A673 (cell line): ENCODE results near the gene UVSSA.

Experiments used
- EZH2 ChIP-seq: fragments of 200-600 bp; sonication (generic); IDR thresholded peaks from 2 replicates; pipeline ENCODE4 v1.6.1; 2017; ENCODE audit warnings: borderline replicate concordance, low read depth, mild to moderate bottlenecking, mixed read lengths, antibody characterized with exemption, low read length; ENCODE audit not compliant: poor library complexity, severe bottlenecking
- TF ChIP-seq, protein P1 (sequence below): fragments of 300-800, 200-600 bp; sonication (generic); conservative IDR thresholded peaks from 2 replicates; pipeline ENCODE4 v1.5.1; 2017; ENCODE audit warnings: low read depth, mild to moderate bottlenecking, antibody characterized with exemption, low read length, moderate library complexity, mixed read lengths

DNA sequence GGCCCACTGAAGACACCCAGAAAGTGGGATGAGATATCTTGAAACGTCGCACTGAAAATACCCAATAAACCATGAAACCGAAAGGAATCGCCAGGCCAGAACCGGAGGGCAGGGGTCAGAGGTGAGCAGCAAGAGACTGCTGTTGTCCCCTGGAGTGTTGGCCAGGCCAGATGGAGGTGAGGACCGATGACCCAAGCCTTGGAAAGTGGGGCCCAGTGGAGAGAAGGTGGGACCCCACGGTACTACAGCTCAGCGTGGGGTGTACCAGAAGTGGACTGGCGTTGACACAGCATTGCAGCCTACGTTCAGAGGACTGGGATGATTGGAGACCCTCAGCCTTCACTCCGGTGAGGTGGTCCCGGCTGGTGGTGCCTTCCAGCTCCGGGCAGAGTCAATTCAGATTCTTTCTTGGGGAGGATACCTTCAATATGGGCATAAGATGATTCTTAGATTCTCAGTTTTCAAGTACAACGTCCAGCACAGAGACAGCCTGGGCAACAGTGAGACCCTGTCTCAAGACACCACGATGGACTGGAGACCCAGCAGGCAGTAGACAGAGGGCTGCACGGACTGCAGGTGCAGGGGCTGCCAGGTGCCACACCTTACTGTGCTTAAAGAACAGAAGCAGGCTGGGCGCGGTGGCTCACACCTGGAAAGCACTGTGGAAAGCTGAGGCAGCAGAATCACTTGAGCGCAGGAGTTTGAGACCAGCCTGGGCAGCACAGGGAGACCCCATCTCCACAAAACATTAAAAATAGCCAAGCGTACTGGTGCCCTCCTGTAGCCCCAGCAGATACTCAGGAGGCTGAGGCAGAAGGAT is 34.0 kb upstream of the UVSSA start:
- TF ChIP-seq, protein P1, sequence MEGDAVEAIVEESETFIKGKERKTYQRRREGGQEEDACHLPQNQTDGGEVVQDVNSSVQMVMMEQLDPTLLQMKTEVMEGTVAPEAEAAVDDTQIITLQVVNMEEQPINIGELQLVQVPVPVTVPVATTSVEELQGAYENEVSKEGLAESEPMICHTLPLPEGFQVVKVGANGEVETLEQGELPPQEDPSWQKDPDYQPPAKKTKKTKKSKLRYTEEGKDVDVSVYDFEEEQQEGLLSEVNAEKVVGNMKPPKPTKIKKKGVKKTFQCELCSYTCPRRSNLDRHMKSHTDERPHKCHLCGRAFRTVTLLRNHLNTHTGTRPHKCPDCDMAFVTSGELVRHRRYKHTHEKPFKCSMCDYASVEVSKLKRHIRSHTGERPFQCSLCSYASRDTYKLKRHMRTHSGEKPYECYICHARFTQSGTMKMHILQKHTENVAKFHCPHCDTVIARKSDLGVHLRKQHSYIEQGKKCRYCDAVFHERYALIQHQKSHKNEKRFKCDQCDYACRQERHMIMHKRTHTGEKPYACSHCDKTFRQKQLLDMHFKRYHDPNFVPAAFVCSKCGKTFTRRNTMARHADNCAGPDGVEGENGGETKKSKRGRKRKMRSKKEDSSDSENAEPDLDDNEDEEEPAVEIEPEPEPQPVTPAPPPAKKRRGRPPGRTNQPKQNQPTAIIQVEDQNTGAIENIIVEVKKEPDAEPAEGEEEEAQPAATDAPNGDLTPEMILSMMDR = no peak
- TF ChIP-seq EZH2 = no peak
